ENCODE measurements around the gene AKAP13.

The AKAP13 gene

DNA sequence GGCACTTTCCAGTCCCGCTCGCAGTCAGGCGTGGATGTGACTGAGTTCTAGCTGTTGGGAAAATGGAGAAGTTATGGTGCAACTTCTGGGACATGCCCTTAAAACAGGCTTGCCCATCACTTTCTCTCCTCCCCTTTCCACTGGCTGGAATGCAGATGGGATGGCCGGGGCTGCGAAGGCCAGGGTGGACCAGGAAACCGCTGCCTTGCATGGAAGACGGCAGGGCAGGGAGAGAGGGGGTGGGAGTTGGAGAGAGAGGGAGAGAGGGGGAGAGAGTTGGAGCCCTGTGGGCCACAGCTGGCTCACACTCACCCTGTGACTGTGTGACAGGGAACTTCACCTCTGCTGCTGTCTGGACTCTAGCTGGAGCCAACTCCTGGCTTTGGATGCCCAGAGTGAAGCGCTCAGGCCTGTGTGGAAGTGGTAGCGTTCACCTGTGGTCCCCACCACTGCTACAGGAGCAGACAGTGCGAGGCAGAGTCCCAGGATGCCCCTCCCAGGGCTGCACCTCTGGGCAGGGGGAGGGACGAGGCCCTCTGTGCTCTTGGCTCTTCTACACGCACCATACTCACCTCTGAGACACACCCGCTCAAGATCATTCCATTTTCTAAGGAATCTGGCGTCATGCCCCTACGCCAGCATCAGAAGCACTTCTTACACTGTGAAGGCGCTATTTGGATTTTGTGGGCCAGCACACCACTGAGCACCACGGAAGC lies 377.7 kb downstream of the AKAP13 start:
- no peak for TF ChIP-seq Cebpa-rat (IDR thresholded peaks at IDR 0.05)
- no peaks in the 10 kb centered on the region for H3K27me3 ChIP-seq
- H3K9ac ChIP-seq: no peak overlapping the region
- H4K20me1 ChIP-seq: peaks cover 0 to 54% (median 18%) of the 10 kb centered on the region in 11 experiments; a peak in 13 of 22 replicates
- H3K27ac ChIP-seq: no peak overlapping the region
- no peaks in the 10 kb centered on the region for H3K9me3 ChIP-seq (replicated peaks in 1 of 11)
- peaks cover 9 to 20% (median 14%) of the 10 kb centered on the region in 10 experiments; a peak in 17 of 20 replicates for H3K4me1 ChIP-seq
- H3K4me2 ChIP-seq: no peak overlapping the region
- H3K36me3 ChIP-seq: peaks cover 5 to 72% (median 47%) of the 10 kb centered on the region in 11 experiments; a peak in 18 of 22 replicates
- H3K4me3 ChIP-seq: no peak overlapping the region

DNA sequence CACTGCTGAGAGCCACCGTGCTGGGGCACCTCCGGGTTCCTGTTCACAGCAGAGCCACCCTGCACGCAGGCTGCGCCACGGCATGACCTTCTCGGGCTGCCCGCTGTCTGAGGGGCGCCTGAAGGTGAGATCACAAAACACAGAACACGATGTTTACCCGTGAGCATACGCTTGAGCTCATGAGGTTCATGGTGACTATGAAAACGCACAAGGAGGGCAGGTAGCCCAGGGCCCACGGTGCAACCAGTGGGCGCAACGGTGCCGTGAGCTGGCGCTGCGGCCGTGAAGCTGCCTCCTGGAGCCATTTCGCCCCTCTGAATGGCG lies 378.2 kb downstream of the AKAP13 start:
- H4K20me1 ChIP-seq: peaks cover 0 to 54% (median 20%) of the 10 kb centered on the region in 11 experiments; a peak in 14 of 22 replicates
- no peak overlapping the region for H3K27ac ChIP-seq
- no peak overlapping the region for H3K9ac ChIP-seq
- H3K36me3 ChIP-seq: peaks cover 5 to 77% (median 51%) of the 10 kb centered on the region in 11 experiments; a peak in 18 of 22 replicates
- no peaks in the 10 kb centered on the region for H3K27me3 ChIP-seq
- H3K4me3 ChIP-seq: no peak overlapping the region
- H3K9me3 ChIP-seq (replicated peaks in 1 of 11): no peaks in the 10 kb centered on the region
- H3K4me2 ChIP-seq: no peak overlapping the region
- peaks cover 9 to 18% (median 12%) of the 10 kb centered on the region in 10 experiments; a peak in 17 of 20 replicates for H3K4me1 ChIP-seq
- TF ChIP-seq Cebpa-rat (IDR thresholded peaks at IDR 0.05): no peak

GRCh38 chr15:85759376-85759775 lies 379.0 kb downstream of the AKAP13 start:
- H3K36me3 ChIP-seq: peaks cover 5 to 83% (median 54%) of the 10 kb centered on the region in 11 experiments; a peak in 18 of 22 replicates

GRCh38 chr15:85760049-85760448 lies 379.6 kb downstream of the AKAP13 start:
- H3K9ac ChIP-seq: no peak overlapping the region
- H3K4me3 ChIP-seq: no peak overlapping the region
- H3K36me3 ChIP-seq: peaks cover 5 to 87% (median 54%) of the 10 kb centered on the region in 11 experiments; a peak in 18 of 22 replicates
- no peak overlapping the region for H3K27ac ChIP-seq
- no peaks in the 10 kb centered on the region for H3K9me3 ChIP-seq (replicated peaks in 1 of 11)
- no peaks in the 10 kb centered on the region for H3K27me3 ChIP-seq
- no peak for TF ChIP-seq Cebpa-rat (IDR thresholded peaks at IDR 0.05)
- no peak overlapping the region for H3K4me2 ChIP-seq
- H4K20me1 ChIP-seq: peaks cover 0 to 68% (median 32%) of the 10 kb centered on the region in 11 experiments; a peak in 16 of 22 replicates
- H3K4me1 ChIP-seq: peaks cover 7 to 22% (median 13%) of the 10 kb centered on the region in 10 experiments

More at GRCh38 chr15:85759376-85759775, 379.0 kb downstream of the AKAP13 start:
- Histone ChIP-seq H3K4me1 (peaks cover 2 to 18% (median 10%) of the 10 kb centered on the region in 10 experiments; a peak in 17 of 20 replicates), H3K4me3 (no peak overlapping the region), H3K9ac (no peak overlapping the region), H4K20me1 (peaks cover 0 to 61% (median 25%) of the 10 kb centered on the region in 11 experiments; a peak in 15 of 22 replicates), H3K4me2 (no peak overlapping the region), H3K9me3 (replicated peaks in 1 of 11) (no peaks in the 10 kb centered on the region), H3K27me3 (no peaks in the 10 kb centered on the region), H3K27ac (no peak overlapping the region)
- TF ChIP-seq Cebpa-rat (IDR thresholded peaks at IDR 0.05): no peak

GRCh38 chr15:85760531-85761371 lies 380.3 kb downstream of the AKAP13 start:
- no peak overlapping the region for H3K27ac ChIP-seq
- no peaks in the 10 kb centered on the region for H3K9me3 ChIP-seq (replicated peaks in 1 of 11)
- H3K9ac ChIP-seq: no peak overlapping the region; a peak in 1 of 22 replicates
- TF ChIP-seq Cebpa-rat (IDR thresholded peaks at IDR 0.05): no peak
- H3K4me2 ChIP-seq: no peak overlapping the region
- peaks cover 7 to 22% (median 14%) of the 10 kb centered on the region in 10 experiments for H3K4me1 ChIP-seq
- no peaks in the 10 kb centered on the region for H3K27me3 ChIP-seq
- H3K36me3 ChIP-seq: peaks cover 5 to 83% (median 50%) of the 10 kb centered on the region in 11 experiments; a peak in 18 of 22 replicates
- no peak overlapping the region for H3K4me3 ChIP-seq
- H4K20me1 ChIP-seq: peaks cover 0 to 65% (median 36%) of the 10 kb centered on the region in 11 experiments; a peak in 18 of 22 replicates

GRCh38 chr15:85761635-85762034 lies 381.2 kb downstream of the AKAP13 start:
- no peak overlapping the region for H3K9ac ChIP-seq
- peaks cover 7 to 22% (median 15%) of the 10 kb centered on the region in 10 experiments for H3K4me1 ChIP-seq
- no peak for TF ChIP-seq Cebpa-rat (IDR thresholded peaks at IDR 0.05)
- H4K20me1 ChIP-seq: peaks cover 0 to 71% (median 45%) of the 10 kb centered on the region in 11 experiments; a peak in 18 of 22 replicates
- H3K27me3 ChIP-seq: no peaks in the 10 kb centered on the region
- no peak overlapping the region for H3K4me2 ChIP-seq
- peaks cover 5 to 74% (median 43%) of the 10 kb centered on the region in 11 experiments; a peak in 18 of 22 replicates for H3K36me3 ChIP-seq
- no peak overlapping the region for H3K27ac ChIP-seq
- no peaks in the 10 kb centered on the region for H3K9me3 ChIP-seq (replicated peaks in 1 of 11)
- no peak overlapping the region for H3K4me3 ChIP-seq

DNA sequence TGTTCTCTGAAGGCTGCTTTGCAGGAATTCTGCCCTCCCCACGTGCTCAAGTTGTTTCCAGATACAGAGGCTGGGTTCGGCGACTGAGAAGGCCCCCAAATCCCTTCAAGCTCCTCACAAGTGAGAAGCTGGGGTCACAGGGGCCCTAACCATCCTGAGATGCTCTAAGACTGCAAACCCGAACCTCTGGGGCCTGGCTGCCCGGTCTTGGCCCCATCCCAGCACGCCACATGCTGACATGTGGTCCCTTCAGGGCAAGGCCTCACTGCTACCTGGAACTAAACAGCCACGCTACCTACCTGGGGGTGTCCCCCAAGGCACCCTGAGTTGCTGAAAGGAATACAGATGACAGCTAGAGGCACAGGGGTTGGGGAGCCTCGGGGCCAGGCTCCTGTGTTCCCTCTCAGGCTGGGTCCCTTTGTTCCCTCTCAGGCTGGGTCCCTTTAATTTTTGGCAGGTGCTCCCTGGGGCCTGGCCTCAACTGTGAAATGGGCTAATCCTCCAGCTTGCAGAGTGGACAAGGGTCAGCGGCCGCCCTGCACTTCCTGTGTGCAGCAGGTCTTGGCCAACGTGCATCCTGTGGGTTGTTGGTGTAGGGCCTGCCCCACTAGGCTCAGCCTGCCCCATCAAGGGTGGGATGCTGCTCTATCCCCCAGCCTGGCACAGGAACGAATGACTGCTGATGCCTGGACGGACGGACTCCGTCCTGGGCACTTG lies 381.8 kb downstream of the AKAP13 start:
- Histone ChIP-seq H3K4me2 (no peak overlapping the region), H3K4me3 (no peak overlapping the region), H3K9ac (no peak overlapping the region), H3K36me3 (peaks cover 5 to 69% (median 43%) of the 10 kb centered on the region in 11 experiments; a peak in 18 of 22 replicates), H3K4me1 (peaks cover 7 to 22% (median 15%) of the 10 kb centered on the region in 10 experiments), H3K27ac (no peak overlapping the region), H3K9me3 (replicated peaks in 1 of 11) (no peaks in the 10 kb centered on the region), H3K27me3 (no peaks in the 10 kb centered on the region), H4K20me1 (peaks cover 0 to 76% (median 46%) of the 10 kb centered on the region in 11 experiments; a peak in 18 of 22 replicates)
- TF ChIP-seq Cebpa-rat (IDR thresholded peaks at IDR 0.05): no peak

DNA sequence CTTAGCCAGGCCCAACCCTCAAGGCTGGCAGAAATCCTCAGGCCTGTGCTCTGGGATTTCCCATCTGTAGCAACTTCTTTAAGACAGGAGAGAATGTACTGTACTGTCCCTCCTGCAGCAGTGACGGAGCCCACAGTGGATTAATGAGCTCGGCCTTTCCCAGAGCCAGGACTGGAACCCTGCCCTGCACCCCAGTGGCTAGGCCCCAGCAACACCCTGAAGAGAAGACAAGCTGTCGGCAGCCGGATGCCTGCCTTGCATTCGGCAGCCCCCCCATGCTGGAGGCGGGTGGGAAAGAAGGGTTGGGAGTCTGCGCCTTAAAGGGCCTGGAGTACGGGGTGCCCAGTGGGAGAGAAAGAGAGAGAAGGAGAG lies 382.3 kb downstream of the AKAP13 start:
- peaks cover 5 to 70% (median 43%) of the 10 kb centered on the region in 11 experiments; a peak in 19 of 22 replicates for H3K36me3 ChIP-seq
- no peak overlapping the region for H3K4me3 ChIP-seq
- peaks cover 7 to 22% (median 15%) of the 10 kb centered on the region in 10 experiments for H3K4me1 ChIP-seq
- no peak overlapping the region for H3K27ac ChIP-seq
- peaks cover 0 to 82% (median 50%) of the 10 kb centered on the region in 11 experiments; a peak in 18 of 22 replicates for H4K20me1 ChIP-seq
- TF ChIP-seq Cebpa-rat (IDR thresholded peaks at IDR 0.05): no peak
- no peaks in the 10 kb centered on the region for H3K9me3 ChIP-seq (replicated peaks in 1 of 11)
- no peak overlapping the region for H3K4me2 ChIP-seq
- H3K9ac ChIP-seq: no peak overlapping the region
- H3K27me3 ChIP-seq: no peaks in the 10 kb centered on the region

All from BLaER1 treated with 17β-estradiol and CSF1 and Interleukin-3, amounts not matched to agents 10 nM and 100 nM (cell line).